Thoracic aorta (tissue), 2 donors: Measurements from ENCODE around the gene SEPTIN8. TPM values are rescaled to one million over a fixed set of nuclear protein-coding genes. Genes with fewer than 3 reads are reported as not detected.

Experiments used
- ATAC-seq: fragments of 150-250 bp; one replicate; pipeline ENCODE4 v1.8.0; 2017; ENCODE audit warnings: low read depth; ENCODE audit not compliant: insufficient number of reproducible peaks, low FRiP score
- DNase-seq: peaks from one replicate; pipeline ENCODE4 v3.0.0-alpha.2; 2020; ENCODE audit warnings: low spot score
- H3K27ac ChIP-seq, 2 donors: fragments of 200-600 bp; sonication (generic); 1 replicate in 1 of 2; 2 replicates in 1 of 2; pipeline ENCODE4 v1.5.1; 2016; ENCODE audit warnings: mild to moderate bottlenecking in 2 of 2, moderate library complexity in 2 of 2
- H3K27me3 ChIP-seq: fragments of 200-600 bp; sonication (generic); replicated peaks from 2 replicates; pipeline ENCODE4 v1.6.0; 2016; ENCODE audit warnings: mild to moderate bottlenecking; ENCODE audit not compliant: insufficient read depth
- H3K36me3 ChIP-seq: fragments of 200-600 bp; sonication (generic); one replicate; pipeline ENCODE4 v1.5.1; 2016
- H3K4me1 ChIP-seq, 2 donors: fragments of 200-600 bp; sonication (generic); 1 replicate in 1 of 2; 2 replicates in 1 of 2; pipeline versions ENCODE4 v1.5.1 to v1.6.0; 2016; ENCODE audit warnings: low read depth in 2 of 2, mild to moderate bottlenecking in 1 of 2; ENCODE audit not compliant: control insufficient read depth in 1 of 2
- H3K4me3 ChIP-seq: fragments of 200-600 bp; sonication (generic); 2 replicates; pipeline ENCODE4 v1.5.1; 2016; ENCODE audit warnings: mild to moderate bottlenecking
- H3K9me3 ChIP-seq: fragments of 200-600 bp; sonication (generic); 2 replicates; pipeline ENCODE4 v1.5.1; 2016
- CTCF ChIP-seq: fragments of 200-600 bp; sonication (generic); IDR thresholded peaks from one replicate; pipeline ENCODE4 v1.5.1; 2019; ENCODE audit warnings: antibody characterized with exemption
- total RNA-seq, 2 donors: library from RNA; depleted of rRNA; stranded (reverse); fragments of >200 nt; gene quantifications; one replicate each; pipeline versions ENCODE4 v1.1.0 to v1.2.3, GENCODE V29; 2016

Gene SEPTIN8
- total RNA-seq, 2 donors from 2014 or later, result 85.7 to 111 TPM

- H3K27ac ChIP-seq, result peak overlapping the region in 1 of 2 donors; percentile 24
- DNase-seq, result no peak
Observed at GRCh38 chr5:132785365-132785764, 8.3 kb upstream of the SEPTIN8 start.

GRCh38 chr5:132782101-132782500 is 5.1 kb upstream of the SEPTIN8 start:
- no peak for TF ChIP-seq CTCF
- Histone ChIP-seq H3K27me3 (no peaks in the 10 kb centered on the region), H3K4me3 (no peak overlapping the region), H3K36me3 (no peaks in the 10 kb centered on the region), H3K4me1 (peaks cover 18 to 56% of the 10 kb centered on the region in 2 donors), H3K27ac (peak overlapping the region in 1 of 2 donors; percentile 28), H3K9me3 (no peaks in the 10 kb centered on the region)
- DNase-seq (no peak), ATAC-seq (no peak)

More at GRCh38 chr5:132785365-132785764, 8.3 kb upstream of the SEPTIN8 start:
- ATAC-seq, result no peak
- peak overlapping the region; percentile 43 for H3K4me3 ChIP-seq
- H3K36me3 ChIP-seq, result no peaks in the 10 kb centered on the region
- H3K9me3 ChIP-seq, result no peaks in the 10 kb centered on the region
- H3K4me1 ChIP-seq, result peaks cover 11 to 45% of the 10 kb centered on the region in 2 donors
- H3K27me3 ChIP-seq, result no peaks in the 10 kb centered on the region
- no peak for TF ChIP-seq CTCF

GRCh38 chr5:132781029-132781428 is 4.0 kb upstream of the SEPTIN8 start:
- H3K4me3 ChIP-seq, result no peak overlapping the region
- no peak for TF ChIP-seq CTCF
- ATAC-seq (no peak), DNase-seq (no peak)
- H3K27ac ChIP-seq, result no peak overlapping the region
- H3K9me3 ChIP-seq, result no peaks in the 10 kb centered on the region
- peaks cover 19 to 54% of the 10 kb centered on the region in 2 donors for H3K4me1 ChIP-seq
- no peaks in the 10 kb centered on the region for H3K27me3 ChIP-seq
- H3K36me3 ChIP-seq, result no peaks in the 10 kb centered on the region

GRCh38 chr5:132780577-132780976 is 3.5 kb upstream of the SEPTIN8 start:
- H3K4me1 ChIP-seq, result peaks cover 20 to 54% of the 10 kb centered on the region in 2 donors
- ATAC-seq (no peak), DNase-seq (no peak)
- H3K27me3 ChIP-seq, result no peaks in the 10 kb centered on the region
- no peak overlapping the region for H3K27ac ChIP-seq
- TF ChIP-seq CTCF, result no peak
- H3K4me3 ChIP-seq, result no peak overlapping the region
- no peaks in the 10 kb centered on the region for H3K36me3 ChIP-seq
- H3K9me3 ChIP-seq, result no peaks in the 10 kb centered on the region

- peaks cover 16 to 55% of the 10 kb centered on the region in 2 donors for H3K4me1 ChIP-seq
- no peaks in the 10 kb centered on the region for H3K27me3 ChIP-seq
- H3K4me3 ChIP-seq, result no peak overlapping the region
- H3K9me3 ChIP-seq, result no peaks in the 10 kb centered on the region
- DNase-seq (no peak), ATAC-seq (no peak)
- TF ChIP-seq CTCF, result no peak
- no peaks in the 10 kb centered on the region for H3K36me3 ChIP-seq
- no peak overlapping the region for H3K27ac ChIP-seq
Observed at GRCh38 chr5:132779961-132780360, 2.9 kb upstream of the SEPTIN8 start.
